DLD1 (cell line): ENCODE data around the gene ZMIZ1.

ENCODE experiments used
- in situ Hi-C: cut with HindIII; loops from 2 replicates; pipeline ENCODE4 v1.10.0; 2017; ENCODE audit warnings: low sequenced_read_pairs

ZMIZ1 gene

DNA sequence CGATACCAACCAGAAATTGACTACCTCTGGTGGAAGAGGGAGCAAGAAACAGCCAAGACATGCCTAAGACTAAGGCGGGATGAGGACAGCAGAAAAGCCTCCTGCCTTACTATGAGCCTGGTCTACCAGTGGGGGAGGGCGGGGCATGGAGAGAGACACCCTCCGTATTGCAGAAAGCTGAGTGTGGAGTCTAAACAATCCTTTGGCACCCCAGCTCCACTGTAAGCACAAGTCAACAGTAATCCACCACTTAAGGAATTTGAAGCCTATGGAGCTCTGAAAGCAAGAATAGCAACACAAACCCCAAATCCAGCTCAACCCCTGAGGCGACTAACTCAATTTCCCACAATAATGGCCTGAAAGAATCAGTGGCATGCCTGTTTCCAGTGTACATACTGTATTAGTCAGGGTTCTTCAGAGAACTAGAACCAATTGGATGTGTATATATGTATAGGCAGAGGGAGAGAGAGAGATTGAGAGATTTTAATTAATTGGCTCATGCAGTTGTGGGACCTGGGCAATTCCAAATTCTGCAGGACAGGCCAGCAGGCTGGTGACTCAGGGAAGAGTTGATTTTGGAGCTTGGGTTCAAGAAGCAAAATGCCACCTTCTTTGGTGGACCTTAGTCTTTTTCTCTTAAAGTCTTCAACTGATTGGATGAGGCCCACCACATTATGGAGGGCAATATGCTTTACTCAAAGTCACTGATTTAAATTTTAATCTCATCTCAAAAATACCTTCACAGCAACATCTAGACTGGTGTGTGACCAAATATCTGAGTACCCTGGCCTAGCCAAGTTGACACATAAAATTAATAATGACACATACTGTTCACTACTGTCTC is 292.0 kb downstream of the ZMIZ1 start:
- in situ Hi-C loops: loop anchor here (25.0 kb wide), 1 partner anchor 127 kb away; no protein-coding TSS in a partner anchor

DNA sequence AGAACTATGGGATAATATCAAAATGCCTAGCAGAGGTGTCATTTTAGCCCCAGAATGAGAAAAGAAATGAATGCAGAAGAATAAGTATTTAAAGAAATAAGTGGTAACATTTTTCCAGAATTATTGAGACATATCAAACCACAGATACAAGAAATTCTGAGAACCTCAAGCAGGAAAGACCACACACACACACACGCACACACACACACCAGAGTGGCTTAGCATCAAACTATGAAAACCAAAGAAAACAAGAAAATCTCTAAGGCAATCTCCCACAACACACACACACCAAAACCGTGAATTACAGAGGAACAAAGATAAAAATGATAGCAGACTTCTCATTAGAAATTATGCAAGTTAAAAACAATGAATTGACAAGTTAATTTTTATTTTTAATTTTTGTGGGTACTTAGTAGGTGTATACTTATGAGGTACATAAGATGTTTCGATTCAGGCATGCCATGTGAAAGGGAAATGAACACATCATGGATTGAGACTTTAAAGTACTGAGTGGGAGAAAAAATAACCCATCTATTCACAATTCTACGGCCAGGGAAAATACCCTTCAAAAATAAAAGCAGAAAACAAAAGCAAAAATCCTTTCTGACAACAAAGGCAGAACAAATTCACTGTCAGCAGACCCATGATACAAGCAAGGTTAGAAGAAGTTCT is 293.1 kb downstream of the ZMIZ1 start:
- in situ Hi-C loops: loop anchor here (25.0 kb wide), 1 partner anchor 125 kb away; no protein-coding TSS in a partner anchor
